K562 (cell line): Measurements from ENCODE around the gene MBD5.

Source experiments
- ATF1 ChIP-seq, 2 experiments: fragments of 450-650 bp in 1 of 2; IDR thresholded peaks; 2 replicates each; pipeline ENCODE4 v1.6.1; 2016; ENCODE audit warnings: missing compliant biosample characterization in 1 of 2, missing genetic modification characterization in 1 of 2
- EZH2 ChIP-seq: IDR thresholded peaks from 2 replicates; pipeline ENCODE4 v1.6.1; 2012; ENCODE audit warnings: low read depth, mild to moderate bottlenecking, inconsistent platforms, low read length, borderline replicate concordance
- MECOM ChIP-seq: fragments of 250-450 bp; sonication (Bioruptor Pico); IDR thresholded peaks from 2 replicates; pipeline ENCODE4 v1.8.0; 2022; ENCODE audit warnings: inconsistent platforms
- MED1 ChIP-seq: sonication (generic); formaldehyde crosslinking; IDR thresholded peaks from 2 replicates; pipeline ENCODE4 v1.8.1; 2023; ENCODE audit warnings: missing genetic modification reagents, borderline replicate concordance
- POLR2A ChIP-seq: fragments of 450-650 bp; conservative IDR thresholded peaks from 2 replicates; pipeline ENCODE4 v1.6.1; 2016
- TOE1 ChIP-seq, 2 experiments: fragments of 450-650 bp in 1 of 2; sonication (generic) in 1 of 2; formaldehyde crosslinking in 1 of 2; IDR thresholded peaks; 2 replicates each; pipeline versions ENCODE4 v1.7.1 to v1.8.0; 2016 to 2022; ENCODE audit warnings: borderline replicate concordance in 2 of 2, mild to moderate bottlenecking in 2 of 2, antibody characterized with exemption in 1 of 2, inconsistent platforms in 1 of 2, low read depth in 1 of 2, missing genetic modification reagents in 1 of 2, moderate library complexity in 1 of 2
- ZNF175 ChIP-seq: fragments of 200-800 bp; sonication (Bioruptor generic); IDR thresholded peaks from 2 replicates; pipeline ENCODE4 v1.6.1; 2016; ENCODE audit warnings: low read depth, mild to moderate bottlenecking, missing genetic modification characterization, missing compliant biosample characterization
- ZNF232 ChIP-seq: sonication (generic); formaldehyde crosslinking; IDR thresholded peaks from 2 replicates; pipeline ENCODE4 v1.8.0; 2022; ENCODE audit warnings: mild to moderate bottlenecking, missing genetic modification reagents
- ZNF41 ChIP-seq: fragments of 250-450 bp; sonication (Bioruptor Pico); conservative IDR thresholded peaks from 2 replicates; pipeline ENCODE4 v1.4.0; 2020; ENCODE audit warnings: mild to moderate bottlenecking
- ZNF586 ChIP-seq: fragments of 450-650 bp; formaldehyde crosslinking; conservative IDR thresholded peaks from 2 replicates; pipeline ENCODE4 v1.4.0; 2020; ENCODE audit warnings: mild to moderate bottlenecking, moderate library complexity
- ZNF77 ChIP-seq: fragments of 250-450 bp; sonication (Bioruptor Pico); IDR thresholded peaks from 2 replicates; pipeline ENCODE4 v1.5.0; 2020
- TF ChIP-seq, protein P1 (sequence below), 3 experiments: IDR thresholded peaks in 2 of 3; conservative IDR thresholded peaks in 1 of 3; 2 replicates each; pipeline ENCODE4 v1.5.1; 2011 to 2012; ENCODE audit warnings: low read length in 3 of 3, mild to moderate bottlenecking in 3 of 3, control low read depth in 2 of 3, improper control_type of control experiment in 1 of 3, inconsistent platforms in 1 of 3, low read depth in 1 of 3, mixed read lengths in 1 of 3, moderate library complexity in 1 of 3; ENCODE audit not compliant: insufficient read depth in 2 of 3
- TF ChIP-seq, protein P2 (sequence below): sonication (generic); formaldehyde crosslinking; IDR thresholded peaks from 2 replicates; pipeline ENCODE4 v1.9.0; 2022; ENCODE audit warnings: mild to moderate bottlenecking, missing genetic modification reagents

DNA sequence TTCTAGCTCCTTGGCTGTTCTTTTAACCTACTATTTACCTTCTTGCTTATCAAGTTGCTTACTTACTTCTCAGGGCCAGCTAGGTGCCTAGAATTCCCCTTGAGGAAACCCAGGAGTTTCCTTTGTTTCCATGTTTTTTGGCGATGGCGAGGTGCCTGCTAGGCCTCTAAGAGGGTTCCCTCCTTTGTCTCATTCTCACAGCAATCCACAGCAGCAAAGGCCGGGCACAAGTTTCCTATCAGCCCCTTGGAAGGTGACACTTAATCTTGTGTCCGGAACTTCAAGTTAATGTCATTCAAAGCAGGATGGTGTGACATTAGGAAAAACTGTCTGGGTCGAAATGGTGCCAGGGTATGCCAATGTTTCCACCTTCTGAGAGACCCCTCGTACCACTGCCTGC lies 521.7 kb downstream of the MBD5 start:
- no peak for TF ChIP-seq ZNF77 (CRISPR knock-in tag)
- no peak for TF ChIP-seq MED1 (CRISPR knock-in tag)
- TF ChIP-seq ZNF175 (CRISPR knock-in tag), result no peak
- TF ChIP-seq ATF1 (CRISPR knock-in tag; IDR thresholded peaks at IDR 0.05), result no peak
- no peak for TF ChIP-seq ATF1 (tag; IDR thresholded peaks at IDR 0.05)
- TF ChIP-seq POLR2A, result no peak
- no peak for TF ChIP-seq ZNF41 (CRISPR knock-in tag)
- TF ChIP-seq, protein P1, sequence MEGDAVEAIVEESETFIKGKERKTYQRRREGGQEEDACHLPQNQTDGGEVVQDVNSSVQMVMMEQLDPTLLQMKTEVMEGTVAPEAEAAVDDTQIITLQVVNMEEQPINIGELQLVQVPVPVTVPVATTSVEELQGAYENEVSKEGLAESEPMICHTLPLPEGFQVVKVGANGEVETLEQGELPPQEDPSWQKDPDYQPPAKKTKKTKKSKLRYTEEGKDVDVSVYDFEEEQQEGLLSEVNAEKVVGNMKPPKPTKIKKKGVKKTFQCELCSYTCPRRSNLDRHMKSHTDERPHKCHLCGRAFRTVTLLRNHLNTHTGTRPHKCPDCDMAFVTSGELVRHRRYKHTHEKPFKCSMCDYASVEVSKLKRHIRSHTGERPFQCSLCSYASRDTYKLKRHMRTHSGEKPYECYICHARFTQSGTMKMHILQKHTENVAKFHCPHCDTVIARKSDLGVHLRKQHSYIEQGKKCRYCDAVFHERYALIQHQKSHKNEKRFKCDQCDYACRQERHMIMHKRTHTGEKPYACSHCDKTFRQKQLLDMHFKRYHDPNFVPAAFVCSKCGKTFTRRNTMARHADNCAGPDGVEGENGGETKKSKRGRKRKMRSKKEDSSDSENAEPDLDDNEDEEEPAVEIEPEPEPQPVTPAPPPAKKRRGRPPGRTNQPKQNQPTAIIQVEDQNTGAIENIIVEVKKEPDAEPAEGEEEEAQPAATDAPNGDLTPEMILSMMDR (IDR thresholded peaks at IDR 0.05 in 2 of 3, conservative IDR thresholded peaks at IDR 0.05 in 1 of 3; ENCODE audit: insufficient read depth in 2 of 3, low read depth in 1 of 3, low read length in 3 of 3), result no peak
- TF ChIP-seq, protein P2, sequence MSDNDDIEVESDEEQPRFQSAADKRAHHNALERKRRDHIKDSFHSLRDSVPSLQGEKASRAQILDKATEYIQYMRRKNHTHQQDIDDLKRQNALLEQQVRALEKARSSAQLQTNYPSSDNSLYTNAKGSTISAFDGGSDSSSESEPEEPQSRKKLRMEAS (CRISPR knock-in tag), result no peak
- TF ChIP-seq MECOM (CRISPR knock-in tag), result no peak
- no peak for TF ChIP-seq ZNF586 (CRISPR knock-in tag)
- TF ChIP-seq EZH2, result no peak
- no peak for TF ChIP-seq TOE1 (IDR thresholded peaks at IDR 0.05; ENCODE audit: borderline replicate concordance)
- no peak for TF ChIP-seq TOE1 (CRISPR knock-in tag; IDR thresholded peaks at IDR 0.05; ENCODE audit: borderline replicate concordance, low read depth)
- TF ChIP-seq ZNF232 (CRISPR knock-in tag), result no peak
